ENCODE data around the gene OGDHL.

GRCh38 chr10:49741108-49741995, 20.8 kb downstream of the OGDHL start:
- no peak for TF ChIP-seq CTCF (IDR thresholded peaks at IDR 0.05)
- no peak for TF ChIP-seq POLR2A (IDR thresholded peaks at IDR 0.05)
- TF ChIP-seq POLR2AphosphoS5 (IDR thresholded peaks at IDR 0.05) = no peak

Data from transverse colon (tissue), 4 donors.